ENCODE results near the gene TIMD4. TPM values are rescaled to one million over a fixed set of nuclear protein-coding genes. Genes with fewer than 3 reads are reported as not detected.

Gene TIMD4
- total and polyA plus RNA-seq, 2 of the 13 experiments (the other 11 are each of a cell fraction or from before 2014, with no cell fraction given), result 0.50 TPM; not detected in 1

- Histone ChIP-seq H3K27ac (ENCODE audit: extremely low read length, insufficient read depth, low read length) (no peak overlapping the region), H2AFZ (ENCODE audit: low read length) (no peak overlapping the region), H3K9me3 (ENCODE audit: low read length) (no peaks in the 10 kb centered on the region), H3K4me2 (ENCODE audit: low read depth, low read length) (no peak overlapping the region), H4K20me1 (ENCODE audit: insufficient read depth, low read length) (no peaks in the 10 kb centered on the region), H3K4me1 (ENCODE audit: insufficient read depth, low read length) (no peaks in the 10 kb centered on the region), H3K27me3 (ENCODE audit: control insufficient read depth in 1 of 2, insufficient read depth in 2 of 2, low read length in 2 of 2) (no peaks in the 10 kb centered on the region), H3K79me2 (ENCODE audit: insufficient read depth, low read length) (no peaks in the 10 kb centered on the region), H3K4me3 (replicated peaks in 1 of 3; ENCODE audit: insufficient read depth in 1 of 3, low read depth in 2 of 3, low read length in 3 of 3) (no peak overlapping the region), H3K36me3 (replicated peaks in 1 of 2; ENCODE audit: control insufficient read depth in 1 of 2, insufficient read depth in 2 of 2, low read length in 2 of 2) (no peaks in the 10 kb centered on the region), H3K9ac (ENCODE audit: insufficient read depth, low read depth, low read length) (no peak overlapping the region)
- 15% methylated on average over 3 of the region's 3 CpGs for WGBS (ENCODE audit: low lambda C conversion rate)
- intact Hi-C loops (cut with micrococcal nuclease; ENCODE audit: unreplicated experiment) (no loop called here), in situ Hi-C loops (cut with HindIII; ENCODE audit: extremely low pct_ligation_motif_present, low pct_unique_long_range_greater_than_20kb) (no loop called here)
- ChIA-PET POLR2A (no interaction called here), CTCF (ENCODE audit: low intra/inter-chr PET ratio, low total read pairs) (no interaction called here)
- BruUV-seq (replicated peaks), result no TSS peak
- no peak for FAIRE-seq
- ATAC-seq, result no peak
- DNase-seq (ENCODE audit: low spot score), result no peak
- TF ChIP-seq SIN3A (IDR thresholded peaks at IDR 0.05; ENCODE audit: borderline replicate concordance, low read depth, low read length) (no peak), GPBP1L1 (CRISPR knock-in tag; IDR thresholded peaks at IDR 0.05) (no peak), KLF6 (CRISPR knock-in tag; IDR thresholded peaks at IDR 0.05) (no peak), MBNL3 (CRISPR knock-in tag; conservative IDR thresholded peaks at IDR 0.05) (no peak), FOXK1 (CRISPR knock-in tag; IDR thresholded peaks at IDR 0.05; ENCODE audit: borderline replicate concordance, low read depth) (no peak), ZNF280B (CRISPR knock-in tag; IDR thresholded peaks at IDR 0.05; ENCODE audit: borderline replicate concordance) (no peak), NFKBIZ (CRISPR knock-in tag; IDR thresholded peaks at IDR 0.05) (no peak), NCOR1 (IDR thresholded peaks at IDR 0.05; ENCODE audit: borderline replicate concordance, low read length) (no peak), SNAPC4 (CRISPR knock-in tag; IDR thresholded peaks at IDR 0.05) (no peak), ZNF737 (CRISPR knock-in tag; IDR thresholded peaks at IDR 0.05; ENCODE audit: borderline replicate concordance) (no peak), TCF7 (IDR thresholded peaks at IDR 0.05; ENCODE audit: low read depth) (no peak), SMARCC2 (IDR thresholded peaks at IDR 0.05) (no peak), ZFP36L2 (CRISPR knock-in tag; IDR thresholded peaks at IDR 0.05) (no peak), DZIP1 (CRISPR knock-in tag; IDR thresholded peaks at IDR 0.05) (no peak)
These were observed 9.0 kb upstream of the TIMD4 start for GRCh38 chr5:156971848-156972525.
